NCI-H146 treated with DMSO at 0.1 percent for 48 hours (cell line): ENCODE data around the gene USP46.

Source experiments
- DNase-seq: peaks from one replicate; lab custom pipeline; 2025; ENCODE audit not compliant: unreplicated experiment; lab: John Stamatoyannopoulos, UW

Gene USP46

DNA sequence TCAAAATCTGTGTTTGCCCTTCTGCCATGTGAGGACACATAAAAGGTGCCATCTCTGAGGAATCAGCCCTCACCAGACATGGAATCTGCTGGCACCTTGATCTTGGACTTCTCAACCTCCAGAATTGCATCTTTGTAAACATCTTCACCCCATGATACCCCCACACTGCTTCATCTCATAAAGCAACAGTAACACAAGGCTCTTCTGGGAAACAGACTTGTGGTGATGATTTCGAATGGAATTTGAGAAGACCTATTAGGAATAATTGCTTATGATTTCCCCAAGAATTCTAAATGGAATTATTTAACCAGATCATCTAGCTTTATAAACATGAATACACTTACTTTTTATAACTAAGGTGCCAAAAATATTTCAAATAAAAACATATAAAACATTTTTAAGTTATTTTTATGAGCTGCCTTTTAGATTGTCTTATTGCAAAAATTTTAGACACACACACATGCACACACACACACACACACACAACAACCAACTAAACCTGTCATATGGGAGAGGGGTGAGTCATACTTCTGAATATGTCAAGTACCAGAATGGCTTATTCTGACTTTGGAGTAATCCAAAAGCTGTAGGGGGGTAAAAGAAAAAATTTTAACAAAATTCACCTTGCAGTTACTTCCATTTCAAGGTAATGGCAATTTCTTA lies 82.0 kb downstream of the USP46 start:
- DNase-seq: no peak

DNA sequence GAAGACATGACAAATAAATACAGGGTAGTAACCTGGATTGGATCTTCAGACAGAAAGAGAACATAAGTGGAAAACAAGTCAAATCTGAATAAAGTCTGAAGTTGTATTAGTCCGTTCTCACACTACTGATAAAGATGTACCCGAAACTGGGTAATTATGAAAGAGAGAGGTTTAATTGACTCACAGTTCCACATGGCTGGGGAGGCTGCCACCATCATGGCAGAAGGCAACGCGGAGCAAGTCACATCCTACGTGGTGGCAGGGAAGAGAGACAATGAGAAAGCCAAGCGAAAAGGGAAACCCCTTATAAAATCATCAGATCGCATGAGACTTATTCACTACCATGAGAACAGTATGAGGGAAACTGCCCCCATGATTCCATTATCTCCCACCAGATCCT lies 82.8 kb downstream of the USP46 start:
- DNase-seq: no peak

DNA sequence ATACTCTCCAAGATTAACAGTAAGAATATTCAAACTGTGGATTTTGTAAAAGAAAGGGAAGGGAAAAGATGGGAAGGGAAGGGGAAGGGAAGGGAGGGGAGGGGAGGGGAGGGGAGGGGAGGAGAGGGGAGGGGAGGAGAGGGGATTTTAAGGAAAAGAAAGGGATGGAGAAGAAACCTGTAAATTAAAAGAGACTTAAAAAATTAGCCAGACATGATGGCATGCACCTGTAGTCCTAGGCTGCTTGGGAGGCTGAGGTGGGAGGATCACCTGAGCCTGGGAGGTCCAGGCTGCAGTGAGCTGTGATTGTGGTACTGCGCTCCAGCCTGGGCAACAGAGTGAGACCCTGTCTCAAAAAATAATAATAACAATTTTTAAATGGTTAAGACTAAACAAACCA lies 83.7 kb downstream of the USP46 start:
- no peak for DNase-seq

DNA sequence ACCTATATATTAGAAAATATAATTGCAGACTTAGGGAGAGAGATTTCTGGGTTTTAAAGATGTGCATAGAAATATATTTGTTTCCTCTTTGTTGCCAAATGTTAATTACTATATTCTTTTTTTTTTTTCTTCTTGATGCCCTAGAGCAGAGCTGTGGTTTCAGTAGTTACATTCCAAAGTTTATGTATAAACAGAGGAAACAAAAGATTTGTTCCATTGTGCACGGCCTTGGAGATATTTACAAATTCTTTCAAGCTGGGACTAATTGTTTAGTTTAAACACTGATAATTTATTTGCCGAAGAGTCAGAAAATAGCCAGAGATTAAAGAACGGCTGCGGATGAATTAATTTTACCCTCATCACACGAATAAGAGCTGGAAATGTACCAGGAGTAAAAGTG lies 85.1 kb downstream of the USP46 start:
- peak; percentile 70 for DNase-seq

DNA sequence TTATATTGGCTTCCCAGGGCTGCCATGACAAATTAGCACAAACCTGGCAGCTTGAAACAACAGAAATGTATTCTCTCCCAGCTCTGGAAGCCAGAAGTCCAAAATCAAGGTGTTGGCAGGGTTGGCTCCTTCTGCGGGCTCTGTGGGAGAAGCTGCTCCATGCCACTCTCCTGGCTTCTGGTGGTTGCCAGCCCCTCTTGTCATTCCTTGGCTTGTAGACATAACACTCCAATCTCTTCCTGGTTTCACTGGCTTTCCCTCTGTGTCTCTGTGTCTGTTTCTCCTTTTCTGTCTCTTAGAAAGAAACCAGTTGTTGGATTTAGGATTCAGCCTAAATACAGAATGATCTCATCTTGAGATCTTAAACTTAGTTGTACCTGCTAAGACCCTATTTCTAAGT lies 85.5 kb downstream of the USP46 start:
- no peak for DNase-seq

DNA sequence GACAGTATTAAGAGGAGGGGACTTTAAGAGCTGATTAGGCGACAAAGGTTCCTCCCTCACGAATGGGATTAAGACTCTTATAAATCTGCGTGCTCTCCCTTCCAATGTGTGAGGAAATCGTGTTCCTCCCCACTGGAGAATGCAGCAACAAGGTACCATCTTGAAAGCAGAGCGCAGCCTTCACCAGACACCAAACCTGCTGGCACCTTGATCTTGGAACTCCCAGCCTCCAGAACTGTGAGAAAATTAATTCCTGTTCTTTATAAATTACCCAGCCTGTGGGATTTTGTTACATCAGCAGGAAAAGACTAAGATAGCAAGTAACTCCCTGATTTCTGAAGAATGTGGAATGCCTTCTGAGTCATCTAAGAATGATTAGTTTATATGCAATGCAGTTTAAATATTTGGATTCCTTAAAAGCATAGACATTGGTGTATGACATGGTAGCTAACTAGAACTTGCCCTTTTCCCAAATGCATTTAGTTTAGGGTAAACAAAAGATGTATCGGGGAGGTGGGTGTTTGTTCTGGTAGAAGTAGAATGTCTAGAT lies 86.1 kb downstream of the USP46 start:
- no peak for DNase-seq

DNA sequence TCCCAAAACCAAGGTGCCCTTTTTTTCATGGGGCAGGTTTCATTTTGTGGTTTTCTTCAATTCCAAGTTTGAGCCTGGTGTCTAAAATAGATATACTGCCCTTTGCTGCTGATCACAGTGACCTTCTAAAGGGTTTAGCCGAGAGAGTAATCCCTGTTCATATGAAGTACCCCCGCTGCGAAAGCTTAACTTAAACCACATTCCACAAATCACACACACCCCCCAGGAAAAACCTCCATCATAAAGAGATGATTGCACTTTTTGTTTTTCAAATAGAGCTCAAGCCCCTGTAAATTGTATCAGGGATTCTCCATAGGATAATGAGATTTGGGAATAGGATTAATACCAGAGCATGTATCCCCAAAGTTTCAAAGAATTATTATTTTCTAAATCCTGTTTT lies 90.8 kb downstream of the USP46 start:
- DNase-seq: no peak

DNA sequence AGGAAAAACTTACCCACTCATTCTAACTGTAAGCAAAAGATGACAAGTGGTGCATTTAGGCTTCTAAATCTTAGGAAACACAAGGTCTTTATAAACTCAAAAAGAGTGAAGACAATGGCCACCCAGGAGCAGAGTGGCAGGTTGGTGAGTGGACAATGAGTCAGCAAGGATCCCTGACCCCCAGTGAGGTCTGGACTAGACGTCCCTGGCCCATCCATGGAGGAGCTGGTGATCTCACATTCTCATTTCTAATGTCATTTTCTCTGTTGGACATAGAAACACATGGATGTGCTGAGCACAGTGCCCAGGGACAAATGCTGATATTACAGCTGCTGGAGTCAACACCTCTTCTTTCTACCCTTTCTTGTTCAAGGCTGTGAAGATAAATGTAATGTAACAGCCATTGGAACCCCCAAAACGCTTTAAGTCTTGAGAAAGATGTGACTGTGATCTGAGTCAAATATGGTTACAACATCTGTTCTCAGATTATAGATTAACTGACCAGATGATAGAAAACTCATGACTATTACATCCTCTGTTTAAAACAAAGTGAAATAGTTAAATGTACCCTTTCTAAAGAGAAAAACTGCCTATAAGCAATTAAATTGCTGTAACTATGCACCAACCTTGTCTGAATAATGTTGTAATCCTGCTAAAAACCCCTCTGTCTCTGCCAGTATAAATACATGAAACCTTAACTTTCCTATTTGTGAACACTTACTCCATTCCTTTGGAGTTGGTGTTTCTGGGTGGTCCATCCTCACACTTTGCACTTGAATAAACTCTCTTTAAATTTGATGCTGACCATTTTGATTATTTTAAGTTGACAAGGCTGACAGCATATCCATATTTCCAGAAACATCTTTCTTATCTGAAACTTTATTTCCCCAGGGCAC lies 92.7 kb downstream of the USP46 start:
- DNase-seq: no peak

DNA sequence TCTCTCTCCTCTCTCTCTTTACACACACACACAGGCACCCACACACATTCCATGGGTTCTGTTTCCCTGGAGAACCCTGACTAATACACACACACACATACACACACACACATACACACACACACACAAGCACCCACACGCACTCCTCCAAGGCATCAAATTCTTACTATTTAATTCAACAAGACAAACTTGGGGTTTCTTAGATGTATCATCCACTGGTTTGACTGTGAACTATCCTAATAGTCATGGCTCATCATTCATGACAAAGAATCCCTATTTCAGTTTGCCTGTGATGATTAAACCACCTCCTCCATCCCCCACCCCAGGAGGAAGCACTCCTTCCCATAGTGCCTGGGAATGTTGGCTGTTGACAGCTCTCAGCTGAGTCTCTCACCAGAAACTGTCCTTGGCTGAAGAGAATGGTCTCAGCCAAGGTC lies 98.2 kb downstream of the USP46 start:
- no peak for DNase-seq

DNA sequence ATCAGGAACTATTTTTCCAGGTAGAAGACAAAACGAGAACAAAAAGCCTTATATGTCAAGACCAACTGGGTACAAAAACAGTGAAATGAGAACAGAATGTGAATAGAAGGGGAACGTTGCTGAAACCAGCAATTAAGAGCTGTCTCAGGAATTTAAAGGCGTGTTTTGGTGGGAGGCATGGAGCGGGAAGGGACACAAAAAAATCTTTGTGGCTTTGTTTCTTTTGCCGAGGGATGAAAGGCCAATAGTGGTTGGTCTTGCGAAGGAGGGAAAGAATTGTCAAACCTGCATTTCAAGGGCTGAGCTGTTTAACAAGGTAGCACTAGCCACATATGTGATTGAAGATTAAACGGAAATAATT lies 103.8 kb downstream of the USP46 start:
- no peak for DNase-seq

DNA sequence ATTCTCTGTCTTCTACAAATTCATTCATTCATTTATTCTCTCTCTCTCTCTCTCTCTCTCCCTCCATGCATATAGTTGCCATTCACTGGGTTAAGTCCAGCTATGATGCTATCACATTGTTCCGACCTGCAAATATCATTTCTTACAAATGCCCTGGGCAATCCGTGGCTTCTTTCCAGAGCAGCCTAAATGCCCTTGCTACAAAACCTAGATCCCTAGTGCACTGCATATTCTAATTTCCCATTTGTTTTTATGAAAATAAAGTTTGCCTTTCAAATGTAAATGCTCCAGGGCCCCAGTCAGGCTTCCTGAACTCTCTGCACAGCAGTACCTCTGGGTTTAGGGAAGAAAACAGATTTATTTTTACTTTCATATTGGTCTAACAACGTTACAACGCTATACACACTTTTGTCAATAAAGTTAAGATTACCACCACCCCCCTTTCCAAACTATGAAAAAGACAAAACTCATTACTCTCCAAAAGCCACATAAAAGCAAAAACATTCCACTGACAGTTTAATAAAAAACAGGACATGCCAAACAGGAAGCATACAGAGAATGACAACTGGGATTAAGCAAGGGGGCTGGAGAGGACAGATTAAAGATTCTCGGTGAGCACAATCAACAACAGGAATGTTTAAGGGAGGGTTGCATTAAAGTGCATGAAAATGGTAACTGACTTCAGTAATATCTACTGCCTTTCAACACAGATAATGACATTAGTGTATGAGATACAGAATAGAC lies 104.3 kb downstream of the USP46 start:
- no peak for DNase-seq

DNA sequence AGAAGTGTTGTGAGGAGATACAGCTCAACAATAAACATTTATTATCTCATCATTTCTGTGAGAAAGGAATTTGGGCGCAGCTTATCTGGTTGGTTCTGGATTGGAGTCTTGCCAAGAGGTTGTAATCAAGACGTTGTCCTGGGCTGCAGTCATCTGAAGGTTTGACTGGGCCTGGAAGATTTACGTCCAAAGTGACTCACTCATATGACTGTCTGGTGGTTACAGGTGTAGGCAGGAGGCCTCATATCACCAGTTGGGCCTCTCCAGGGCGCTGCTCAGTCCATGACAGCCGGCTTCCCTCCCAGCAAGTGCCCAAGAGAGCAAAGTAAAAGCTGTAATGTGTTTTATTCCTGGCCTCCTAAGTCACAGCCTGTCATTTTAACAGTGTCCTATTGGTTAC lies 106.3 kb downstream of the USP46 start:
- no peak for DNase-seq

DNA sequence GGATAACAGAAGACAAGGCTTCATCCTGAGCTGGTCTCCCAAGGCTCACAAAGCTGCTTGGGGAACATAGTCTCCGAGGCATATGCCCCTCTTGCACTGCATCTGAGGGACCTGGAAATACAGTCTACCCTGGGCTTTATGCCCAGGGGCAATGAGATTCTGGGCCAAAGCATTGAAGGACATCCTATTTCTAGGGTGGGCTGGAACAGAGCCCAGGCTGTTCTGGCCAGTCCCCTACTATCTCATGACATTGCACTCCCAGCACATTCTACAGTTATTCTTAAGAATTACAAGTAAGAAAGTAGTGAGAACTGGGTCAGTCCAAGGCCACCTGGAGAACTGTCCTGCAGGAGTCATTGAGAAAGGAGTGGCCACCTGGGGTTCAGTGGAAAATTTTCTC lies 107.6 kb downstream of the USP46 start:
- no peak for DNase-seq

DNA sequence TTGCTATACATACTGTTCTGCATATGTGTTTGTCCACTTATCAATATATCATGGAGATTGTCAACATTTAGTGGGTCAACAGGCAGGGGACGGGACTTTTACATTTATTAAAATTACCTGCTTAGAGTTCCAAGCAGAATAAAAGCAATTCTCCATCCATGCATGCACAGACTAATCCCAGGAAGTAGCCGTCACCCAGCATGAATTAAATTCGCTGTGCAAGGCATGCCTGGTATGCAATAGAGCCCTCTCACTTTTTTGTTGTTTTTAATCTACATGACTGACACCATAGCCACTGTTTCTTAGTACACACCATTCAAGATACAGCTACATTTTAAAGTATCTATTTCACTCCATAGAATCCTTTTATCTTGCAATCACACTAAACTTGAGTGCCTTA lies 108.9 kb downstream of the USP46 start:
- no peak for DNase-seq

DNA sequence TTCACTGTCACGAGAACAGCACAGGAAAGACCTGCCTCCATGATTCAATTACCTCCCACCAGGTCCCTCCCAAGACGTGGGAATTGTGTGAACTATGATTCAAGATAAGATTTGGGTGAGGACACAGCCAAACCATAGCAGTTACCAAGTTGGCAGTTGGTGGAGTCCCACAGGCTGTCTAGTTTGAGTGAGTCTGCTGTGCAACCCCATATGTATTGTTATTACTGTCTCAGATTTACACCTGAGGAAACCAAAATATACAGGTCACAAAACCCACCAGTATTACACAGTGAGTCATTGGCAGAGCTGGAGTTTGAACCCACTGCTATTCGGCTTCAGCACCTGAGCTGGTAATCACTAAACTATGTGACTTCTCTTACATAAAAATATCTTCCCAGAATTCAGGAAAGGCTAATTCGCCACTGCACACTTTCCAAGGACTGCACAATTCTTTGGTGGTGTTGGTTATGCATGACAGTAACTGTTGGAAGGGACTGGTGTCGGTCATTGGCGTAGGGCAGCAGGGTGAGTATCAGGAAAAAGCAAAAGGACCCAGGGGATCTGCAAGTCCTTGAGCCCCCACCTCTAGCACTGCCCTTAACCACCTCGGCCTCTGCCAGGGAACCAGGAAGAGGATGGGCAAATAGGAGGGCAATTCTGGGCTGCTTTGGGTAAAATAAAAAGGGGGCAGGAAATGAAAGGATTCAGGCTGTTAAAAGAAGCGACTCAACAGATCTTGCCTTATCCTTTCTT lies 110.1 kb downstream of the USP46 start:
- no peak for DNase-seq

DNA sequence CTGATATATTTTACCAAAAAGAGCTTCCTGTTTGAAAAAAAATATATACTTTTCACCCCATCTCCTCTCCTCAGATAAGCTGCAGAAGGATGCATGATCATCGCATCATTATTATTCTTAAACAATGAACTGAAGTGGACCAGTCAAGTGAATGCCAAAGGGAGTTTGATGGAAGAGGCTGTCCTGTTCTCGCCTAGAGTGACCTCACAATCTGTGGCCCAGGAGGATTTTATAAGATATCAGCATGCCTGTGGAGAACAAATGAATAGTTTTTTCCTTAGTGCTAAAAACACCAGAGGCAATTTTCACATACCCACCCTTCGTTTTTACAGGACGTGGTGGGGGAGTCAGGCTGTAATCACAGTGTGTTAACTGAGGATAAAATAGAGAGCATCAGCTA lies 112.7 kb downstream of the USP46 start:
- no peak for DNase-seq

DNA sequence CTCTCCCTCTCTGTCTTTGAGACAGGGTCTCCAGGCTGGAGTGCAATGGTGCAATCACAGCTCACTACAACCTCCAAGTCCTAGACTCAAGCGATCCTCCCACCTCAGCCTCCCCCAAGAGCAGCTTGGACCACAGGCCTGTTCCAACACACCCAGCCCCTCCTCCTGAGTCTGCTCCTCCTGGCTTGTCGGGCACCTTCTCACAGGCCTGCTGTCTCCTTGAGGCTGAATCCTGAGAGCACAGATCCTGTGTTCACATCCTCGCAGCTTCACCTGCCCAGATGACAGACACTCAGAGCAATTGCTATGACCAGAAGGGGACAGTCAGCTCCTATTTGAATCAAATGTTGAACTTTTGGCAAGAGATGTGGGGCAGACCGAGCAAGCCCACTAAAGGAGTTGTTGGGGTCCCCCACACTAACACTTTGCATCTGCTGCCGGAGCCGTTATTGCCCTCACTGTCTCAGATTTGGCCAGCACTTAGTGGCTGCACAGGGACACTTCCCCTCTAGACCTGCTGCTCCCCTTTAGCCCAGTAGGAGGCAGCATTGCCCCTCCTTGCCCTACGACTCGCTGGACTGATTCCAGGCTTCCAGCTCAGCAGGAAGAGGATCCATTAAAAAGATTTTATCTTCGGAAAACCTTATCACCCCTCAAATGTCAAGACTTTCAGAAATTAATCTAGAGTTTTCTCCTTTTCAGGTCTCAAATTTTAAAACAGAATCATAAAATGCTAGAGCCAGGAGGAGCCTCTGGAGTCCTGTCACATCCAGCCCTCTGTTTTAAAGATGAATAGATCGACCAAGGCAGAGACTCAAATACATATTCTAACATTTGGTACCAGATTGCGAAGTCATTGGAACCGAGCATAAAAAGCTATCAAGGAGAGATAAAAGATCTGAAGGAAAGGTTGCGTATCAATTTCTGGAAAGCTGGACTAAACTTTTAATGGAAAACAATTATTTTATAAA lies 113.7 kb downstream of the USP46 start:
- peak; percentile 62 for DNase-seq
